GM12892 (cell line): ENCODE measurements around the gene STAB2.

Source experiments
- POLR2A ChIP-seq: IDR thresholded peaks from 2 replicates; pipeline ENCODE4 v1.6.1; 2011; ENCODE audit warnings: low read depth, low read length, control low read depth
- POLR2AphosphoS5 ChIP-seq: IDR thresholded peaks from 2 replicates; pipeline ENCODE4 v1.6.1; 2011; ENCODE audit warnings: low read depth, low read length, control low read depth

- TF ChIP-seq POLR2AphosphoS5 (no peak), POLR2A (no peak)
Measured at GRCh38 chr12:103773109-103773910, 186.2 kb downstream of the STAB2 start.
